Tibial artery (tissue), 4 donors: ENCODE measurements around the gene CCDC167.

Experiments
- DNase-seq, 2 donors: peaks; one replicate each; pipeline ENCODE4 v3.0.0-alpha.2; 2019
- H3K27ac ChIP-seq, 2 donors: fragments of 200-600 bp; sonication (generic) in 1 of 2; 1 replicate in 1 of 2; 2 replicates in 1 of 2; pipeline ENCODE4 v1.5.1; 2018 to 2019; ENCODE audit warnings: mild to moderate bottlenecking in 1 of 2
- H3K27me3 ChIP-seq, 2 donors: fragments of 200-600 bp; sonication (generic) in 1 of 2; one replicate each; pipeline versions ENCODE4 v1.5.1 to v1.6.0; 2016 to 2019
- H3K36me3 ChIP-seq, 3 donors: fragments of 200-600 bp; sonication (generic) in 2 of 3; one replicate each; pipeline ENCODE4 v1.5.1; 2016 to 2019; ENCODE audit warnings: mild to moderate bottlenecking in 2 of 3
- H3K4me1 ChIP-seq, 4 donors: fragments of 200-600 bp; sonication (generic) in 2 of 4; 1 replicate in 3 of 4; 2 replicates in 1 of 4; pipeline ENCODE4 v1.5.1; 2016 to 2019
- H3K4me3 ChIP-seq, 2 donors: fragments of 200-600 bp; sonication (generic) in 1 of 2; 1 replicate in 1 of 2; 2 replicates in 1 of 2; pipeline ENCODE4 v1.5.1; 2018 to 2019; ENCODE audit warnings: mild to moderate bottlenecking in 2 of 2
- H3K9me3 ChIP-seq, 3 donors: fragments of 200-600 bp; sonication (generic) in 1 of 3; one replicate each; pipeline ENCODE4 v1.5.1; 2016 to 2019
- intact Hi-C: fragments of 100-400 bp; cut with DNase I; formaldehyde crosslinking; loops from one replicate; pipeline ENCODE4 v1.15.0; 2023; ENCODE audit warnings: low total_unique reads
- TF ChIP-seq, protein P1 (sequence below), 2 experiments: fragments of 200-600 bp in 1 of 2; fragments of 450-650 bp in 1 of 2; IDR thresholded peaks; one replicate each; pipeline ENCODE4 v1.5.1; 2017 to 2019; ENCODE audit warnings: antibody characterized with exemption in 2 of 2, mild to moderate bottlenecking in 1 of 2, moderate library complexity in 1 of 2

Gene CCDC167

DNA sequence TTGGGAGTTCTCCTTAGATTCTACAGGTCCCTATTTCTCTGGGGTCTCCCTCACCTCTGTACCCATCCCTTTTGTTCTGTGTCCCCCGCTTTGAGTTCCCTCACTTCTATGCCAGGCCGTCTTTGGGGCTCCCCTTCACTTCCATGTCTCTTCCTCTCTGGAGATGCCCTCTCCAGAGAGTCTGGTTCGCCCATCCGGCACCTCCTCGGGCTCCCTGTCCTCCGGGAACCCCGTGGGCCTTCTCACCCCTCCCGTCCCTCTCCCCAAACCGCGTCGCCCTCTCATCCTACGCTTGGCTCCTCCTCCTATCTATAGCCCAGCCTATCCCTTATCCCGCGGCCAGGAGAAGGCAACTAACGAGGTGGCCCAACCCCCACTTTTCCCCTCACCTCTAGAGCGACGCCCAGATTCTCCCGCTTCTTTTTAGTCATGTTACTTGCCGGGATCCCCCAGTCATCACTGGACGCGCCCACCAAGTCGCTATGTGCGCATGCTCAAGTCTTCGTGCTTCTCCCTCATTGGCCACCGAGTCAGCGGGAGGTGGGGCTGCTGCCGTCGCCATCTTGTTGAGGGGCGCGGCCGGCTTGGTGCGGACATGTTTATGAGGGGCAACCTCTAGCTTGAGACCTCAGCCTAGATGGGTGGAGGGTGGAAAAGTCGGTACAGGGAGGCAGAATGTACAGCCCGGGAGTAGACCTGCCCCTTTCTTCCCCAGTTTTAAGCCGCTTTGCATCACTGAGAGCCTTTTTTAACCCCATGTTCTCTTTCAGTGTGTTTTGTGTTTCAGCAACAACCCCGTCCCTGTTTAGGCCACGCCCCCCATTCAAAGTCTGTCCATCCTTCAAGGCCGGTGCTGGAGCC, at the start of gene CCDC167:
Gene CCDC167 (minus strand): TSS at position 461 of the 861 bp plus-strand sequence. CDS start 30 bp downstream, at position 431.
- Histone ChIP-seq H3K27ac (peak within 1 kb of the TSS; percentile 23 to 60), H3K4me1 (peaks cover 0 to 8% (median 6%) of the 10 kb centered on the region in 4 donors), H3K36me3 (no peaks in the 10 kb centered on the region), H3K27me3 (no peaks in the 10 kb centered on the region), H3K9me3 (no peaks in the 10 kb centered on the region), H3K4me3 (peak within 1 kb of the TSS; percentile 65 to 70)
- TF ChIP-seq, protein P1, sequence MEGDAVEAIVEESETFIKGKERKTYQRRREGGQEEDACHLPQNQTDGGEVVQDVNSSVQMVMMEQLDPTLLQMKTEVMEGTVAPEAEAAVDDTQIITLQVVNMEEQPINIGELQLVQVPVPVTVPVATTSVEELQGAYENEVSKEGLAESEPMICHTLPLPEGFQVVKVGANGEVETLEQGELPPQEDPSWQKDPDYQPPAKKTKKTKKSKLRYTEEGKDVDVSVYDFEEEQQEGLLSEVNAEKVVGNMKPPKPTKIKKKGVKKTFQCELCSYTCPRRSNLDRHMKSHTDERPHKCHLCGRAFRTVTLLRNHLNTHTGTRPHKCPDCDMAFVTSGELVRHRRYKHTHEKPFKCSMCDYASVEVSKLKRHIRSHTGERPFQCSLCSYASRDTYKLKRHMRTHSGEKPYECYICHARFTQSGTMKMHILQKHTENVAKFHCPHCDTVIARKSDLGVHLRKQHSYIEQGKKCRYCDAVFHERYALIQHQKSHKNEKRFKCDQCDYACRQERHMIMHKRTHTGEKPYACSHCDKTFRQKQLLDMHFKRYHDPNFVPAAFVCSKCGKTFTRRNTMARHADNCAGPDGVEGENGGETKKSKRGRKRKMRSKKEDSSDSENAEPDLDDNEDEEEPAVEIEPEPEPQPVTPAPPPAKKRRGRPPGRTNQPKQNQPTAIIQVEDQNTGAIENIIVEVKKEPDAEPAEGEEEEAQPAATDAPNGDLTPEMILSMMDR (IDR thresholded peaks at IDR 0.05): no peak
- DNase-seq: peak; percentile 94 to 95
- intact Hi-C loops: no loop called here

DNA sequence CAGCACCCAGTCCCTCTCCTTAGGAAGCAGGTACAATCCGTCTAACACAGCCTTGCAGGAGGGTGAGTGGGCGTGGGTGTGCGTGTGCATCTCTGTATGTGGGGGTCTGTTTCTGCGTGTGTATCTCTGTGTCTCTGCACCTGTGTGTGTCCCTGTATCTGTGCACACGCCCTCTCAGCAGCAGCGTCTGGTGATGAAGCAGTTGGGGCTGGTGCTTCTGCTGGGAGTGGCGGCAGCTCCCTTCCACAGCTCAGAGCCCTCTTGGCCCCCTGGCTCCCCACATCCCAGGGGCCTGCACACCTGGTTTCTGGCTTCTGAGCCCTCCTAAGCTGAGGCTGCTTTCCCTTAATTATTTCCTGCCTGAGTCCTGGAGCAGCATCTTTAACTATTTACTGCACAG, 49.5 kb upstream of the CCDC167 start:
- intact Hi-C loops: no loop called here
- H3K36me3 ChIP-seq: no peaks in the 10 kb centered on the region

DNA sequence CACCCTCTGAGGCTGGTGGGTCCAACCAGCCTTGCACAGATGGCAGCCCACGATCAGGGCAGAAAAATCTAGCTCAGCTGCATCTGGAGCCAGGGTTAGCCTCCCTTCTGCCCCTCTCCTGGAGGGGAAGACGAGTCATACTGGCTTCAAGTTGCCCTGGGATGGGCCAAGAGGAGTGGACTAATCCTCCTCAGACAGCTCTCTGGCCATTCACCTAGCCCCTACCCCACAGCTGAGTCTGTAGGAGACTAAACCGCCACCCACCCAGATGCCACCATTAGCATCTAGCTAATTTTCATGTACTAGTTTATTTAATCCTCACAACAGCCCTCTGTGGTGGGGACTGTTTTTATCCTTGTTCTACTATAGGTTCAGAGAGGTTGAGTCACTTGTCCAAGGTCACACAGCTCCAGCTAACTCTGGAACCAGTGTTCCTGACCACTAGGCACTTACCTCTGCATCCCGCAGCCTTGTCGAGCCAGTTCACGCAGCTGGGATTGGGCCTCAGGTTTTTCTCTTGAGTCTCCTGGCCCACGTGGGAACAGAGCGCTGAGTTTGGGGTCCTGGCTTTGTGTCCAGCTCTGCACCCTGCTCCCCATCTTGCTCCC, 48.5 kb upstream of the CCDC167 start:
- peaks cover 0 to 6% (median 2%) of the 10 kb centered on the region in 4 donors for H3K4me1 ChIP-seq
- no peaks in the 10 kb centered on the region for H3K9me3 ChIP-seq
- TF ChIP-seq, protein P1 (IDR thresholded peaks at IDR 0.05): no peak
- H3K36me3 ChIP-seq: no peaks in the 10 kb centered on the region
- H3K4me3 ChIP-seq: no peak overlapping the region
- intact Hi-C loops: no loop called here
- no peak for DNase-seq
- H3K27me3 ChIP-seq: peaks cover 0 to 18% of the 10 kb centered on the region in 2 donors
- H3K27ac ChIP-seq: no peak overlapping the region

More for the DNA sequence above, 49.5 kb upstream of the CCDC167 start:
- DNase-seq: no peak
- H3K27ac ChIP-seq: no peak overlapping the region
- peaks cover 0 to 18% of the 10 kb centered on the region in 2 donors for H3K27me3 ChIP-seq
- H3K4me3 ChIP-seq: no peak overlapping the region
- H3K9me3 ChIP-seq: no peaks in the 10 kb centered on the region
- TF ChIP-seq, protein P1 (IDR thresholded peaks at IDR 0.05): no peak
- peaks cover 0 to 11% (median 5%) of the 10 kb centered on the region in 4 donors for H3K4me1 ChIP-seq

DNA sequence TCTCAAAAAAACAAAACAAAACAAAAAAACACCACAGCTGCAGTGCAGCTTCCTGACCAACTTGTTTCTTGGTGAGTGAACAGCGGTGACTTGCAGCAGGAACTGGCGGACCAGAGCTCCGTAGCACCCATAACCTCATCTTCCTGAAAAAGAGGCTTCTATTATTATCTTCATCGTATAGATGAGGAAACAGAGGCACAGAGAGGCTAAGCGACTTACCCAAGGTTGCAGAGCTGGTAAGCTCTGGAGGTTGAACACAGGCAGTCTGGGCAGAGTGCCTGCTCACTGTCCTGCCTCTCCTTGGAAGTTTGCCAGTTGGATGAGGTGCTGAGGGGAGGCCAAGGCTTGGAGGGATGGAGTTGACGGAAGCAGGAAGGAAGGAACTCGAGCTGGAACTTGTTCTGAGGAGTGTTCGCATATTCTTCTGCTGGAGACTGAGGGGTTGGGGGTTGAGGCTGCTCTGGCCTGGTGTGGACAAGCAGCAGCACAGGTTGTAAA, 47.9 kb upstream of the CCDC167 start:
- Histone ChIP-seq H3K27me3 (peaks cover 0 to 18% of the 10 kb centered on the region in 2 donors), H3K9me3 (no peaks in the 10 kb centered on the region), H3K4me3 (no peak overlapping the region), H3K4me1 (peaks cover 0 to 6% (median 0%) of the 10 kb centered on the region in 4 donors), H3K27ac (no peak overlapping the region), H3K36me3 (no peaks in the 10 kb centered on the region)
- TF ChIP-seq, protein P1 (IDR thresholded peaks at IDR 0.05): no peak
- DNase-seq: no peak
- intact Hi-C loops: no loop called here

DNA sequence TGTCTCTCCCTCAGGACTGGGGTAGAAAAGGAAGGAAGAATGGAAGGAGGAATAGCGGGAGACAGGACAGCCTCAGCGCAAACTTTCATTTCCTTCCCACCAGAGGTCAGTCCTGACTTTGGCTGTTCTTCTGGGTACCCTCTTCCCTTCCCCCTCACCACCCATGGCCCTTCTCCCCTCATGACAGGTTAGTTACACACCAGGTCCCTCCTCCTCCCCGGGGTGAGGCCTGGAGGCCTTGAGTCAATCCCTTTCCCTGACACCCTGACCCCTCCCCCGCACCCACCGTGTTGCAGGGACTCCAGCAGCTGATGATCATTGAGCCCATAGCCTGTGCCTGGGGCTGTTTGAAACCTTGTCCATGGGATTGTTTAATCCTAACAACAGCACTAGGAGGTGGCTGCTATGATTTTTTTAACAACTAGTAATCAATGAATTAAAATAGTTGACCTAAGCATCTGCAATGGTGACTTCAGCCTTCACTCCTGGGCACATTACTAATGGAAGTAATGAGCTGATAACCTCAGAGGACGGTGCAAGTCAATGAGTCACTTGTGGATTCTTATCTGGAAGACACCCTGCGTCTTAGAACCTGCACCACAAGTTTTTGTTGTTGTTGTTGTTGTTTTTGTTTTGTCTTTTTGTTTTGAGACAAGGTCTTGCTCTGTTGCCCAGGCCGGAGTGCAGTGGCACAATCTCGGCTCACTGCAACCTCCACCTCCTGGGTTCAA, 46.6 kb upstream of the CCDC167 start:
- DNase-seq: no peak
- peaks cover 0 to 6% (median 0%) of the 10 kb centered on the region in 4 donors for H3K4me1 ChIP-seq
- no peaks in the 10 kb centered on the region for H3K9me3 ChIP-seq
- intact Hi-C loops: no loop called here
- H3K4me3 ChIP-seq: no peak overlapping the region
- H3K27me3 ChIP-seq: peaks cover 0 to 18% of the 10 kb centered on the region in 2 donors
- no peak overlapping the region for H3K27ac ChIP-seq
- no peaks in the 10 kb centered on the region for H3K36me3 ChIP-seq
- TF ChIP-seq, protein P1 (IDR thresholded peaks at IDR 0.05): no peak
